ENCODE measurements around the gene FUZ. TPM values are rescaled to one million over a fixed set of nuclear protein-coding genes. Genes with fewer than 3 reads are reported as not detected.

Gene FUZ
- total and polyA plus RNA-seq, 2 donors (not counting 1 experiment from before 2014, with no cell fraction given): 30.2 to 31.5 TPM

DNA sequence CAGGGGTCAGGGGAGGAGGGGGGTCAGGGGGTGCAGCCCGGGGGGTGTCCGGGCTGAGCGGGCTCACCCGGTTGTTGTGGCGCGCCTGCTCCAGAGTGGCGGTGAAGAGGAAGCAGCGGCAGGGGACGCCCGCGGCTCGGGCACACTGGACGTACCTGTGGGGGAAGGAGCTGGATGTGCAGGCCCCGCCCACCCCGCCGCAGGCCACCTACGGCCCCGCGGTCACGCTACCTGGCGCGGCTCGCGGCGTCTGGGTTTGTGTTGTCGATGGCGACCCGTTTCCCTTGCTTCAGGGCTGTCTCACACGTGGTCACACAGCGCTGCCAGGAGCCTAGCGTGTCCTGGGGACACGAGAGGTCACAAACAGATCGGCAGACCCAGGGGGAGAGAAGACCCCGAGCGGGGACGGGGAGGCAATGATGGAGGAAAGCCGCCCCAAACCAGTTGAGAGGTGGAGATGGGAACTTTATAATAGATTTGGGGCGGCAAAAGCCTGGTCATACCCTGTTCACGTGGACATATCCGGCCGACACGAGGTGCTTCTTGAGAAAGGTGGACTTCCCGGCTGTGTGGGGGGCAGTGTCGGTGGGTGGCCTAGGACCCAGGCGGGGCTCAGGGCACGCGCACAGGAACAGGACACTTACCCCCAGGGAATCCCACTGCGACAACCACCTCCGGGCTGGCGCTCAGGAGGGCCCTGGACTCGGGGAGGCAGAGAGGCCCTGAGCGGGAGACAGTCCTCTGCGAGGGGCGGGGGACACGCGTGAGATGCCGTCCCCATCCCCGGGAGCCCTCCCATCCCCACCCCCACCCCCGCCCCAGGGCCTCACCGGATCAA lies 48.7 kb upstream of the FUZ start:
- Mint-ChIP-seq H3K9me3 (ENCODE audit: insufficient read depth) (no peaks in the 10 kb centered on the region), H3K27ac (no peak overlapping the region), H3K4me3 (no peak overlapping the region), H3K27me3 (no peaks in the 10 kb centered on the region), H3K4me1 (peaks cover 26% of the 10 kb centered on the region)
- intact Hi-C loops (cut with micrococcal nuclease): no loop called here
- Histone ChIP-seq H3K4me3 (ENCODE audit: control extremely low read depth in 1 of 5, extremely low read depth in 1 of 5, insufficient read depth in 1 of 5, low read depth in 2 of 5, low read length in 4 of 5) (no peak overlapping the region), H3K4me1 (ENCODE audit: control insufficient read depth in 2 of 2, insufficient read depth in 2 of 2, low read length in 2 of 2) (peaks cover 8 to 17% of the 10 kb centered on the region in 2 donors), H3K9ac (ENCODE audit: low read length) (no peak overlapping the region), H3K4me2 (replicated peaks; ENCODE audit: low read depth, low read length, poor library complexity, severe bottlenecking) (no peak overlapping the region), H3K36me3 (replicated peaks in 1 of 2; ENCODE audit: control extremely low read depth in 1 of 2, control insufficient read depth in 1 of 2, extremely low read depth in 1 of 2, insufficient read depth in 2 of 2, low read length in 1 of 2) (peaks cover 0 to 70% of the 10 kb centered on the region in 2 experiments), H2AFZ (ENCODE audit: insufficient read depth, low read depth, low read length, poor library complexity, severe bottlenecking) (no peak overlapping the region), H4K20me1 (ENCODE audit: control insufficient read depth, insufficient read depth, low read length, poor library complexity, severe bottlenecking) (peaks cover 84% of the 10 kb centered on the region), H3K79me2 (ENCODE audit: control insufficient read depth, insufficient read depth, low read length) (peaks cover 43% of the 10 kb centered on the region), H3K9me3 (ENCODE audit: control extremely low read depth in 1 of 3, control insufficient read depth in 2 of 3, insufficient read depth in 1 of 3, low read length in 2 of 3) (no peaks in the 10 kb centered on the region), H3K27me3 (replicated peaks in 1 of 4; ENCODE audit: control extremely low read depth in 1 of 4, control insufficient read depth in 3 of 4, insufficient read depth in 4 of 4, low read length in 3 of 4) (no peaks in the 10 kb centered on the region), H3K27ac (ENCODE audit: low read length in 2 of 2) (no peak overlapping the region)
- TF ChIP-seq, protein P1, sequence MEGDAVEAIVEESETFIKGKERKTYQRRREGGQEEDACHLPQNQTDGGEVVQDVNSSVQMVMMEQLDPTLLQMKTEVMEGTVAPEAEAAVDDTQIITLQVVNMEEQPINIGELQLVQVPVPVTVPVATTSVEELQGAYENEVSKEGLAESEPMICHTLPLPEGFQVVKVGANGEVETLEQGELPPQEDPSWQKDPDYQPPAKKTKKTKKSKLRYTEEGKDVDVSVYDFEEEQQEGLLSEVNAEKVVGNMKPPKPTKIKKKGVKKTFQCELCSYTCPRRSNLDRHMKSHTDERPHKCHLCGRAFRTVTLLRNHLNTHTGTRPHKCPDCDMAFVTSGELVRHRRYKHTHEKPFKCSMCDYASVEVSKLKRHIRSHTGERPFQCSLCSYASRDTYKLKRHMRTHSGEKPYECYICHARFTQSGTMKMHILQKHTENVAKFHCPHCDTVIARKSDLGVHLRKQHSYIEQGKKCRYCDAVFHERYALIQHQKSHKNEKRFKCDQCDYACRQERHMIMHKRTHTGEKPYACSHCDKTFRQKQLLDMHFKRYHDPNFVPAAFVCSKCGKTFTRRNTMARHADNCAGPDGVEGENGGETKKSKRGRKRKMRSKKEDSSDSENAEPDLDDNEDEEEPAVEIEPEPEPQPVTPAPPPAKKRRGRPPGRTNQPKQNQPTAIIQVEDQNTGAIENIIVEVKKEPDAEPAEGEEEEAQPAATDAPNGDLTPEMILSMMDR (IDR thresholded peaks at IDR 0.05): no peak
- TF ChIP-seq EZH2 (IDR thresholded peaks at IDR 0.05; ENCODE audit: borderline replicate concordance, insufficient read depth, low read depth, low read length, poor library complexity, severe bottlenecking): no peak
- ATAC-seq (ENCODE audit: low read depth) (no peak), DNase-seq (peak; percentile 36)
- ChIA-PET POLR2A (interaction anchor here (0.6 to 1.5 kb wide), 3 partner anchors 10 to 223 kb away, joined by 3 to 7 read pairs (median 4); partner anchors contain the start of gene PTOV1), CTCF (interaction anchor here (0.6 kb wide), 1 partner anchor 588 kb away, joined by 3 read pairs; no protein-coding TSS in a partner anchor)
- 95% methylated on average over 45 of the region's 60 CpGs for WGBS (ENCODE audit: insufficient coverage)

DNA sequence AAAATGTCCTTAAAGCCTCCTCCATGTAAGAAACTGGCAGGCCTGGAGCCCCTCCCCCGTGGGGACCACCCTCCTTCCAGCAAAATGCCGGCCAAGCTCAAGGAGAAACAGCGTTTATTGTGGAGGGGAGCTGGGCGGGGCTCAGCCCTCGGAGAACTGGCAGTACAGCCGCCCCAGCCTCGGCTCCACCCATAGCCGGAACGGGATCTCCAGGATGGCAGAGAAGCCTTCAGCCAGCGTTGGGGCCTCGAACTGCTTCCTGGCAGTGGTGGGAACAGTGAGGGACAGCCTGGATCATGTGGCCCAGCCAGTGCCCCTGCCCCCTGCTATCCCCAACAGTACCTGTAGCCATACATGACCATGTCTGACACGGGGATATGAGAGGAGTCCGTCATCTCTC lies 48.0 kb upstream of the FUZ start:
- peaks cover 36% of the 10 kb centered on the region for H3K79me2 ChIP-seq (ENCODE audit: control insufficient read depth, insufficient read depth, low read length)
- DNase-seq (peak; percentile 32), ATAC-seq (ENCODE audit: low read depth) (no peak)
- H3K36me3 ChIP-seq (replicated peaks in 1 of 2; ENCODE audit: control extremely low read depth in 1 of 2, control insufficient read depth in 1 of 2, extremely low read depth in 1 of 2, insufficient read depth in 2 of 2, low read length in 1 of 2): peaks cover 0 to 73% of the 10 kb centered on the region in 2 experiments
- H3K27ac ChIP-seq (ENCODE audit: low read length in 2 of 2): no peak overlapping the region
- Mint-ChIP-seq H3K4me3 (no peak overlapping the region), H3K27me3 (no peaks in the 10 kb centered on the region), H3K27ac (no peak overlapping the region), H3K4me1 (peaks cover 20% of the 10 kb centered on the region), H3K9me3 (ENCODE audit: insufficient read depth) (no peaks in the 10 kb centered on the region)
- H2AFZ ChIP-seq (ENCODE audit: insufficient read depth, low read depth, low read length, poor library complexity, severe bottlenecking): no peak overlapping the region
- 89% methylated on average over 8 of the region's 13 CpGs for WGBS (ENCODE audit: insufficient coverage)
- TF ChIP-seq, protein P1 (IDR thresholded peaks at IDR 0.05): no peak
- H3K4me3 ChIP-seq (ENCODE audit: control extremely low read depth in 1 of 5, extremely low read depth in 1 of 5, insufficient read depth in 1 of 5, low read depth in 2 of 5, low read length in 4 of 5): no peak overlapping the region
- H3K27me3 ChIP-seq (replicated peaks in 1 of 4; ENCODE audit: control extremely low read depth in 1 of 4, control insufficient read depth in 3 of 4, insufficient read depth in 4 of 4, low read length in 3 of 4): no peaks in the 10 kb centered on the region
- peaks cover 1 to 11% of the 10 kb centered on the region in 2 donors for H3K4me1 ChIP-seq (ENCODE audit: control insufficient read depth in 2 of 2, insufficient read depth in 2 of 2, low read length in 2 of 2)
- no peaks in the 10 kb centered on the region for H3K9me3 ChIP-seq (ENCODE audit: control extremely low read depth in 1 of 3, control insufficient read depth in 2 of 3, insufficient read depth in 1 of 3, low read length in 2 of 3)
- ChIA-PET POLR2A (interaction anchor here (0.7 to 1.5 kb wide), 2 partner anchors 10 to 38 kb away, joined by 3 to 7 read pairs; partner anchors contain the start of gene PTOV1), CTCF (interaction anchor here (0.6 kb wide), 1 partner anchor 587 kb away, joined by 3 read pairs; no protein-coding TSS in a partner anchor)
- no peak overlapping the region for H3K4me2 ChIP-seq (replicated peaks; ENCODE audit: low read depth, low read length, poor library complexity, severe bottlenecking)
- H3K9ac ChIP-seq (ENCODE audit: low read length): no peak overlapping the region
- intact Hi-C loops (cut with micrococcal nuclease): no loop called here
- peaks cover 86% of the 10 kb centered on the region for H4K20me1 ChIP-seq (ENCODE audit: control insufficient read depth, insufficient read depth, low read length, poor library complexity, severe bottlenecking)
